Calu3 (cell line): Measurements from ENCODE around the gene GOLGA8N. TPM values are rescaled to one million over a fixed set of nuclear protein-coding genes. Genes with fewer than 3 reads are reported as not detected.
"Not testable (repeated sequence)": the region's sequence is repeated elsewhere in the genome, so short reads cannot be mapped to it uniquely, and the experiment has no call there.

Source experiments
- Bru-seq: library from RNA; stranded (reverse); fragments of 400-500 nt; gene quantifications from one replicate; lab custom pipeline; 2021; lab: Mats Ljungman, UMichigan
- BruChase-seq, 2 experiments: library from RNA; stranded (reverse); fragments of 400-500 nt; gene quantifications; one replicate each; lab custom pipeline; 2021; lab: Mats Ljungman, UMichigan
- BruUV-seq: library from RNA; stranded (reverse); fragments of 400-500 nt; replicated peaks from 2 replicates; lab custom pipeline; 2021; lab: Mats Ljungman, UMichigan
- CTCF ChIA-PET: fragments of 300-600 bp; sonication (Branson Sonifier 250); formaldehyde crosslinking; loops from one replicate; lab custom pipeline; 2022; ENCODE audit warnings: antibody characterized with exemption; lab: Charles Lee
- DNase-seq: peaks from one replicate; pipeline ENCODE4 v3.0.0; 2022
- H3K27ac Mint-ChIP-seq: one replicate; pipeline ENCODE4 v1.8.0; 2022; ENCODE audit warnings: mixed read lengths; ENCODE audit not compliant: unreplicated experiment
- H3K27me3 Mint-ChIP-seq: one replicate; pipeline ENCODE4 v1.8.0; 2022; ENCODE audit warnings: mixed read lengths; ENCODE audit not compliant: unreplicated experiment
- H3K36me3 Mint-ChIP-seq: one replicate; pipeline ENCODE4 v1.8.0; 2022; ENCODE audit warnings: mild to moderate bottlenecking, moderate library complexity, mixed read lengths; ENCODE audit not compliant: insufficient read depth, unreplicated experiment
- H3K4me1 Mint-ChIP-seq: one replicate; pipeline ENCODE4 v1.8.0; 2022; ENCODE audit warnings: mild to moderate bottlenecking, low read depth, mixed read lengths; ENCODE audit not compliant: unreplicated experiment
- H3K4me3 Mint-ChIP-seq: one replicate; pipeline ENCODE4 v1.8.0; 2022; ENCODE audit warnings: mild to moderate bottlenecking, low read depth, moderate library complexity, mixed read lengths; ENCODE audit not compliant: unreplicated experiment
- H3K9me3 Mint-ChIP-seq: one replicate; pipeline ENCODE4 v1.8.0; 2022; ENCODE audit warnings: low read depth, mixed read lengths; ENCODE audit not compliant: unreplicated experiment
- intact Hi-C: fragments of 100-400 bp; cut with micrococcal nuclease; formaldehyde crosslinking; loops from one replicate; pipeline ENCODE4 v1.10.0; 2022; ENCODE audit not compliant: unreplicated experiment
- long read RNA-seq: library from polyadenylated mRNA; stranded (forward); transcript quantifications from one replicate; pipeline ENCODE4 v2.0.0, GENCODE V29; 2022
- total RNA-seq: library from RNA; stranded (reverse); gene quantifications from 2 replicates; pipeline ENCODE4 v1.2.3, GENCODE V29; 2022

Gene GOLGA8N
- total RNA-seq (0.45 and 0.51 TPM in 2 replicates), Bru-seq, nascent RNA (percentile 13 among the genes with signal in this experiment), BruChase-seq, experiment 1, labeled RNA remaining after a 6-hour chase (percentile 19 among the genes with signal in this experiment), BruChase-seq, experiment 2, labeled RNA remaining after a 2-hour chase (percentile 21 among the genes with signal in this experiment)
- long read RNA-seq, result 0 reads

GRCh38 chr15:32593151-32593550 lies at the start of gene GOLGA8N:
Gene GOLGA8N, plus strand, starts transcription at chr15:32593456.
- H3K4me1 Mint-ChIP-seq, DNase-seq, H3K9me3 Mint-ChIP-seq, H3K4me3 Mint-ChIP-seq, CTCF ChIA-PET, intact Hi-C loops, H3K27me3 Mint-ChIP-seq, H3K27ac Mint-ChIP-seq, H3K36me3 Mint-ChIP-seq, BruUV-seq: not testable (repeated sequence)

GRCh38 chr15:32543456-32543855 lies 49.8 kb upstream of the GOLGA8N start:
- H3K27me3 Mint-ChIP-seq, BruUV-seq, CTCF ChIA-PET, DNase-seq, H3K9me3 Mint-ChIP-seq, H3K4me3 Mint-ChIP-seq, H3K4me1 Mint-ChIP-seq, H3K36me3 Mint-ChIP-seq, intact Hi-C loops, H3K27ac Mint-ChIP-seq: not testable (repeated sequence)

- DNase-seq, CTCF ChIA-PET, H3K27ac Mint-ChIP-seq, H3K27me3 Mint-ChIP-seq, H3K4me3 Mint-ChIP-seq, BruUV-seq, H3K9me3 Mint-ChIP-seq, intact Hi-C loops, H3K36me3 Mint-ChIP-seq, H3K4me1 Mint-ChIP-seq: not testable (repeated sequence)
These were observed 48.1 kb upstream of the GOLGA8N start for GRCh38 chr15:32545129-32545528.

- intact Hi-C loops, H3K27me3 Mint-ChIP-seq, H3K4me1 Mint-ChIP-seq, CTCF ChIA-PET, BruUV-seq, DNase-seq, H3K27ac Mint-ChIP-seq, H3K4me3 Mint-ChIP-seq, H3K36me3 Mint-ChIP-seq, H3K9me3 Mint-ChIP-seq: not testable (repeated sequence)
These were observed 38.7 kb upstream of the GOLGA8N start for GRCh38 chr15:32554587-32554986.

- H3K27ac Mint-ChIP-seq, intact Hi-C loops, H3K4me3 Mint-ChIP-seq, BruUV-seq, DNase-seq, H3K36me3 Mint-ChIP-seq, H3K9me3 Mint-ChIP-seq, H3K4me1 Mint-ChIP-seq, H3K27me3 Mint-ChIP-seq, CTCF ChIA-PET: not testable (repeated sequence)
These were observed 31.1 kb upstream of the GOLGA8N start for GRCh38 chr15:32562198-32562597.

GRCh38 chr15:32568988-32569387 lies 24.3 kb upstream of the GOLGA8N start:
- H3K9me3 Mint-ChIP-seq, DNase-seq, H3K27me3 Mint-ChIP-seq, H3K4me1 Mint-ChIP-seq, H3K4me3 Mint-ChIP-seq, H3K36me3 Mint-ChIP-seq, H3K27ac Mint-ChIP-seq, BruUV-seq, CTCF ChIA-PET, intact Hi-C loops: not testable (repeated sequence)

- H3K4me3 Mint-ChIP-seq, H3K27ac Mint-ChIP-seq, CTCF ChIA-PET, H3K4me1 Mint-ChIP-seq, H3K36me3 Mint-ChIP-seq, H3K9me3 Mint-ChIP-seq, intact Hi-C loops, DNase-seq, H3K27me3 Mint-ChIP-seq, BruUV-seq: not testable (repeated sequence)
These were observed 14.8 kb upstream of the GOLGA8N start for GRCh38 chr15:32578482-32578881.

- CTCF ChIA-PET, H3K27ac Mint-ChIP-seq, H3K4me3 Mint-ChIP-seq, H3K9me3 Mint-ChIP-seq, BruUV-seq, DNase-seq, H3K27me3 Mint-ChIP-seq, intact Hi-C loops, H3K4me1 Mint-ChIP-seq, H3K36me3 Mint-ChIP-seq: not testable (repeated sequence)
These were observed 7.4 kb upstream of the GOLGA8N start for GRCh38 chr15:32585844-32586243.

- BruUV-seq, DNase-seq, CTCF ChIA-PET, H3K9me3 Mint-ChIP-seq, H3K36me3 Mint-ChIP-seq, H3K4me3 Mint-ChIP-seq, H3K4me1 Mint-ChIP-seq, H3K27ac Mint-ChIP-seq, H3K27me3 Mint-ChIP-seq, intact Hi-C loops: not testable (repeated sequence)
These were observed 16.3 kb downstream of the GOLGA8N start for GRCh38 chr15:32609518-32609917.

GRCh38 chr15:32610719-32611118 lies 17.5 kb downstream of the GOLGA8N start:
- DNase-seq, BruUV-seq, H3K4me1 Mint-ChIP-seq, H3K27ac Mint-ChIP-seq, CTCF ChIA-PET, H3K9me3 Mint-ChIP-seq, intact Hi-C loops, H3K4me3 Mint-ChIP-seq, H3K27me3 Mint-ChIP-seq: not testable (repeated sequence)
- H3K36me3 Mint-ChIP-seq, result peaks cover 15% of the 10 kb centered on the region
